Epithelial cell of alveolus of lung (primary cell): ENCODE measurements around the gene INF2. TPM values are rescaled to one million over a fixed set of nuclear protein-coding genes. Genes with fewer than 3 reads are reported as not detected.

Experiments
- total RNA-seq: library from RNA; depleted of rRNA; stranded (reverse); fragments of >200 nt; gene quantifications from 2 replicates; pipeline ENCODE4 v1.2.1, GENCODE V29; 2015

Gene INF2
- 34.7 and 35.0 TPM in 2 replicates for total RNA-seq

DNA sequence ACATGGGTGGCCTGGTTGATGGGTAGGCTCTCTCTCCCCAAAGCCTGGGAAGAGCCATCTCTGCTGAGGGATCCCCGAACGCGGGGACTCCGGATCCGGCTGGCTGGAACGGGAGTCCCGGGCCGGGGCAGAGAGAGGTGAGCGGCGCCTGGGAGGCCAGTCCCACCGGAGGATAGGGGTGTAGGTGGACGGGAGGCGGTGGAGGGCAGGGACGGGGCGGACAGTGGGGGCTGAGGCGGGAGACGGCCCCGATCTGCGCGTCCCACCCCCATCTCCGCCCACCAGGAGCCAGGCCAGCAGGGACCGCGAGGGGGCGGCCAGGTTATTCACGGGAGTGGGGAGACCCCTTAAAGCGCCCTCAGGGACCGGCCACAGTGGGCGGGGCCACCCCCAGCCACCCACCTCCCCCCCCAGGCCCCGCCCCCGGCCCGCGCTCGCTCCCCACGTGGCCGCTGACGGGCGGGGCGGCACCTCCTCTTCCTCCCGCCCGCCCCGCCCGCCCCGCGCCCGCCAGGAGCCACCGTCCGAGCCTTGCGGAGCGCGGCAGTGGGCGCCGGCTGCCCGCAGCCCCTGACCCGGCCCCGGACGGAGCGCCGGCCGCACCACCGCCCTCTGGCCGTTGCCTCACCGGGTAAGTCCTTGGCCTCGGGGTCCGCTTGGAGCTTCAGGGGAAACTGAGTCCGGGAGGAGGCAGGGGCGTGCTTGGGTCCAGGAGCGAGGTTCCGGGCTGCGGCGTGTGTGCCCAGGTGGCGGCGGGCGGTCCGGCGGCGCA, at the start of gene INF2:
INF2 (plus strand) TSS at position 510 of the 772 bp plus-strand sequence. CDS start 11,748 bp downstream, outside the sequence.

DNA sequence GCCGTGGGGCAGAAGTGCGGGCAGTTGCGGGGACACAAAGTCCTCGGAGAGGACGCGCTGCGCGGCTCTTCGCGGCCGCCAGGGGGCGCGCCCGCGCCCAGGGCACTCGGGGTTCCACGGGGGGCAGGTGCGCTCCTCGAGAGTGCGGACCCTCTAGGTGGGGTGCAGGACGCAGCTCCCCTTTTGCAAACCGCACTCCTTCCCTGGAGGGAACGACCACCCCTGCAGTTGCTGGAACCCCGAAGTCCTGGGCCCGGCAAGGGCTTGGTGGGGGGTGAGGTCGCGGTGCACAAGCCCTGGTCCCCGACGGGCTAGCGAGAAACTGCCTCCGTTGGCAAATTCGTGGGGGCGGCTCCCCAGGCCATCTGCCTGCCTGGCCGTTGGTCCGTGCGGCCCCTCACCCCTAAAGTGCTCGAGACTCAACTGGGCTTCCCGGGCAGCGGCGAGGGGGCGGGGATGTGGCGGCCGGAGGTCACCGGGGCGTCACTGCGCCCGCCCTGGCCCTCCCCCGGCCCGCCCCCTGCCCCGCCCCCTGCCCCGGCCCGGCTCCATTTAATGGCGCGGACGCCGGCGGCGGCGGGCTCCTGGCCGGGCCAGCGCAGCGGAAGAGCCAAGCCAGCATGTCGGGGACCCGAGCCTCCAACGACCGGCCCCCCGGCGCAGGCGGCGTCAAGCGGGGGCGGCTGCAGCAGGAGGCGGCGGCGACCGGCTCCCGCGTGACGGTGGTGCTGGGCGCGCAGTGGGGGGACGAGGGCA, 34.4 kb downstream of the INF2 start, which contains the start of gene ADSS1:
ADSS1 (plus strand) TSS at position 579 of the 756 bp plus-strand sequence; CDS start at position 621, 42 bp downstream.

GRCh38 chr14:104752735-104753527, 63.5 kb downstream of the INF2 start, which contains the start of gene SIVA1:
TSS of gene SIVA1 (plus strand) at chr14:104753147. CDS start at chr14:104753202, 55 bp downstream.

Other genes starting within 250 kb of the INF2 start
- not detected in 2 replicates for gene C14orf180, start 109.9 kb upstream of the INF2 start, total RNA-seq
- not detected in 2 replicates for gene TMEM179, start 84.8 kb upstream of the INF2 start, total RNA-seq
- 2.6 and 24.9 TPM in 2 replicates for gene ADSS1, start 34.6 kb downstream of the INF2 start, total RNA-seq
- 248 and 283 TPM in 2 replicates for gene SIVA1, start 63.5 kb downstream of the INF2 start, total RNA-seq
- 126 and 130 TPM in 2 replicates for gene AKT1, start 106.1 kb downstream of the INF2 start, total RNA-seq
- gene ZBTB42, start 111.5 kb downstream of the INF2 start, total RNA-seq: 1.5 and 3.6 TPM in 2 replicates
- gene CEP170B, start 175.7 kb downstream of the INF2 start, total RNA-seq: 12.9 and 14.6 TPM in 2 replicates
- gene PLD4, start 235.3 kb downstream of the INF2 start, total RNA-seq: not detected in 2 replicates